Loucy (cell line): ENCODE data around the gene KDM4B.

ENCODE experiments used
- H2AFZ ChIP-seq: fragments of 200-600 bp; sonication (generic); 2 replicates; pipeline ENCODE4 v1.6.0; 2016; ENCODE audit warnings: antibody characterized with exemption, mild to moderate bottlenecking, low read length, moderate library complexity
- H3F3A ChIP-seq: fragments of 200-600 bp; 2 replicates; pipeline ENCODE4 v1.6.0; 2016; ENCODE audit warnings: antibody characterized with exemption, low read depth, mild to moderate bottlenecking
- H3K27me3 ChIP-seq: fragments of 200-600 bp; sonication (generic); 2 replicates; pipeline ENCODE4 v1.6.1; 2014; ENCODE audit warnings: low read length, mild to moderate bottlenecking; ENCODE audit not compliant: insufficient read depth, poor library complexity, severe bottlenecking
- H3K36me3 ChIP-seq: fragments of 200-600 bp; sonication (generic); 2 replicates; pipeline ENCODE4 v1.6.1; 2016; ENCODE audit warnings: low read length; ENCODE audit not compliant: insufficient read depth
- H3K4me1 ChIP-seq: fragments of 200-600 bp; sonication (generic); 2 replicates; pipeline ENCODE4 v1.5.1; 2014; ENCODE audit warnings: low read length, mild to moderate bottlenecking; ENCODE audit not compliant: insufficient read depth, poor library complexity, severe bottlenecking
- H3K4me2 ChIP-seq: fragments of 200-600 bp; sonication (generic); 2 replicates; pipeline ENCODE4 v1.6.0; 2014; ENCODE audit warnings: antibody characterized with exemption, low read length, low read depth, mild to moderate bottlenecking; ENCODE audit not compliant: poor library complexity, severe bottlenecking
- H3K4me3 ChIP-seq: fragments of 200-600 bp; sonication (generic); 2 replicates; pipeline ENCODE4 v1.5.1; 2014; ENCODE audit warnings: low read length, mild to moderate bottlenecking, mixed read lengths; ENCODE audit not compliant: poor library complexity, severe bottlenecking
- H3K79me2 ChIP-seq: fragments of 200-600 bp; sonication (generic); 2 replicates; pipeline ENCODE4 v1.6.1; 2014; ENCODE audit warnings: low read length; ENCODE audit not compliant: insufficient read depth
- H3K9ac ChIP-seq: fragments of 200-600 bp; sonication (generic); 2 replicates; pipeline ENCODE4 v1.6.0; 2014; ENCODE audit warnings: mild to moderate bottlenecking, low read depth, low read length, moderate library complexity; ENCODE audit not compliant: poor library complexity, severe bottlenecking
- H3K9me2 ChIP-seq: fragments of 200-600 bp; sonication (generic); replicated peaks from 2 replicates; pipeline ENCODE4 v1.6.1; 2016; ENCODE audit warnings: low read depth, low read length, mixed read lengths
- H3K9me3 ChIP-seq: fragments of 200-600 bp; sonication (generic); 2 replicates; pipeline ENCODE4 v1.6.1; 2014; ENCODE audit warnings: mild to moderate bottlenecking, antibody characterized with exemption, low read length, low read depth; ENCODE audit not compliant: insufficient read depth
- H4K20me1 ChIP-seq: fragments of 200-600 bp; sonication (generic); 2 replicates; pipeline ENCODE4 v1.6.0; 2014; ENCODE audit warnings: antibody characterized with exemption, low read length, mild to moderate bottlenecking; ENCODE audit not compliant: insufficient read depth, poor library complexity, severe bottlenecking
- CTCF ChIP-seq: fragments of 200-600 bp; sonication (generic); conservative IDR thresholded peaks from 2 replicates; pipeline ENCODE4 v1.5.1; 2014; ENCODE audit warnings: mild to moderate bottlenecking, antibody characterized with exemption, low read length
- EZH2phosphoT487 ChIP-seq: fragments of 200-600 bp; IDR thresholded peaks from 2 replicates; pipeline ENCODE4 v1.6.1; 2018; ENCODE audit warnings: antibody characterized with exemption, mild to moderate bottlenecking, moderate library complexity, borderline replicate concordance

Gene KDM4B

GRCh38 chr19:5066768-5067167 lies 97.9 kb downstream of the KDM4B start:
- Histone ChIP-seq H3K4me2 (no peak overlapping the region), H3K27me3 (no peaks in the 10 kb centered on the region), H3K9ac (no peak overlapping the region), H3K9me3 (peaks cover 5% of the 10 kb centered on the region; the same call in 1 of the 2 replicates), H2AFZ (no peak overlapping the region), H3K79me2 (peaks cover 4% of the 10 kb centered on the region; the same call in 1 of the 2 replicates), H3K4me1 (no peaks in the 10 kb centered on the region), H3K4me3 (no peak overlapping the region), H3K9me2 (no peaks in the 10 kb centered on the region), H4K20me1 (no peaks in the 10 kb centered on the region), H3F3A (no peaks in the 10 kb centered on the region), H3K36me3 (peaks cover 69% of the 10 kb centered on the region; the same call in 1 of the 2 replicates)
- TF ChIP-seq EZH2phosphoT487 = no peak
- TF ChIP-seq CTCF = no peak

- Histone ChIP-seq H3K79me2 (peaks cover 4% of the 10 kb centered on the region; the same call in 1 of the 2 replicates), H3K36me3 (peaks cover 69% of the 10 kb centered on the region; the same call in 1 of the 2 replicates), H3K27me3 (no peaks in the 10 kb centered on the region), H3K9me3 (no peaks in the 10 kb centered on the region; the same call in 1 of the 2 replicates), H3F3A (no peaks in the 10 kb centered on the region), H3K9me2 (no peaks in the 10 kb centered on the region), H3K4me3 (no peak overlapping the region), H3K4me1 (no peaks in the 10 kb centered on the region), H2AFZ (no peak overlapping the region), H4K20me1 (no peaks in the 10 kb centered on the region), H3K9ac (no peak overlapping the region), H3K4me2 (no peak overlapping the region)
- TF ChIP-seq EZH2phosphoT487 (no peak), CTCF (no peak)
Observed at GRCh38 chr19:5067678-5068077, 98.8 kb downstream of the KDM4B start.

- H3K79me2 ChIP-seq = peaks cover 1% of the 10 kb centered on the region; the same call in 1 of the 2 replicates
- H3K36me3 ChIP-seq = peaks cover 69% of the 10 kb centered on the region; the same call in 1 of the 2 replicates
- no peak overlapping the region for H3K4me3 ChIP-seq
- no peak overlapping the region for H3K9ac ChIP-seq
- H3K4me1 ChIP-seq = no peaks in the 10 kb centered on the region
- no peaks in the 10 kb centered on the region for H3K27me3 ChIP-seq
- H3K9me3 ChIP-seq = no peaks in the 10 kb centered on the region
- no peak overlapping the region for H3K4me2 ChIP-seq
- H3K9me2 ChIP-seq = no peaks in the 10 kb centered on the region
- no peaks in the 10 kb centered on the region for H3F3A ChIP-seq
- TF ChIP-seq CTCF = no peak
- no peak for TF ChIP-seq EZH2phosphoT487
- no peak overlapping the region for H2AFZ ChIP-seq
- H4K20me1 ChIP-seq = no peaks in the 10 kb centered on the region
Observed at GRCh38 chr19:5068233-5069072, 99.5 kb downstream of the KDM4B start.
